ENCODE measurements around the gene UGP2.
"Not testable (repeated sequence)": the region's sequence is repeated elsewhere in the genome, so short reads cannot be mapped to it uniquely, and the experiment has no call there.

The UGP2 gene

GRCh38 chr2:63898839-63899238 lies 57.1 kb downstream of the UGP2 start:
- no peak for DNase-seq

GRCh38 chr2:63899639-63900038 lies 57.9 kb downstream of the UGP2 start:
- no peak for DNase-seq

- DNase-seq: no peak
Observed at GRCh38 chr2:63902149-63902548, 60.5 kb downstream of the UGP2 start.

- no peak for DNase-seq
Observed at GRCh38 chr2:63903003-63903402, 61.3 kb downstream of the UGP2 start.

GRCh38 chr2:63914311-63914710 lies 72.6 kb downstream of the UGP2 start:
- no peak for DNase-seq

GRCh38 chr2:63926815-63927214 lies 85.1 kb downstream of the UGP2 start:
- no peak for DNase-seq

GRCh38 chr2:63932104-63932503 lies 90.4 kb downstream of the UGP2 start:
- not testable (repeated sequence) for DNase-seq

Data from NCI-H1694 treated with DMSO at 0.1 percent for 48 hours (cell line).